NCI-H187 treated with DMSO at 0.1 percent for 48 hours (cell line): ENCODE data around the gene SLC36A3.
"Not testable (repeated sequence)": the region's sequence is repeated elsewhere in the genome, so short reads cannot be mapped to it uniquely, and the experiment has no call there.

Experiments used
- DNase-seq: peaks from one replicate; lab custom pipeline; 2025; lab: John Stamatoyannopoulos, UW

The SLC36A3 gene

GRCh38 chr5:151238303-151238741 is 65.2 kb downstream of the SLC36A3 start:
- DNase-seq: no peak

- DNase-seq: no peak
Observed at GRCh38 chr5:151237685-151238084, 65.9 kb downstream of the SLC36A3 start.

- no peak for DNase-seq
Observed at GRCh38 chr5:151236888-151237287, 66.7 kb downstream of the SLC36A3 start.

GRCh38 chr5:151235239-151235571 is 68.4 kb downstream of the SLC36A3 start:
- not testable (repeated sequence) for DNase-seq

- DNase-seq: no peak
Observed at GRCh38 chr5:151234476-151235238, 68.9 kb downstream of the SLC36A3 start.

- no peak for DNase-seq
Observed at GRCh38 chr5:151233616-151234085, 69.9 kb downstream of the SLC36A3 start.

- no peak for DNase-seq
Observed at GRCh38 chr5:151231359-151231758, 72.2 kb downstream of the SLC36A3 start.

- DNase-seq: no peak
Observed at GRCh38 chr5:151230048-151230680, 73.4 kb downstream of the SLC36A3 start.

GRCh38 chr5:151228986-151229385 is 74.6 kb downstream of the SLC36A3 start:
- no peak for DNase-seq

- no peak for DNase-seq
Observed at GRCh38 chr5:151227918-151228447, 75.6 kb downstream of the SLC36A3 start.
